Lower leg skin (tissue), 4 donors: ENCODE data around the gene USP13. TPM values are rescaled to one million over a fixed set of nuclear protein-coding genes. Genes with fewer than 3 reads are reported as not detected.

Experiments used
- DNase-seq, 2 donors: peaks; one replicate each; pipeline ENCODE4 v3.0.0-alpha.2; 2019; ENCODE audit warnings: low spot score in 2 of 2
- H3K4me3 ChIP-seq: fragments of 200-600 bp; sonication (generic); 2 replicates; pipeline ENCODE4 v1.5.1; 2017; ENCODE audit warnings: mild to moderate bottlenecking, low read depth; ENCODE audit not compliant: poor library complexity, severe bottlenecking
- POLR2A ChIP-seq, 2 donors: fragments of 450-650 bp; IDR thresholded peaks; one replicate each; pipeline ENCODE4 v1.6.1; 2016 to 2017; ENCODE audit warnings: antibody characterized with exemption in 2 of 2, mild to moderate bottlenecking in 1 of 2, moderate library complexity in 1 of 2
- WGBS, 2 donors: methylation state at CpG; one replicate each; pipeline ENCODE4 v1.1.5; 2018; 5-methylcytosine and 5-hydroxymethylcytosine counted together
- intact Hi-C: fragments of 100-400 bp; cut with DNase I; formaldehyde crosslinking; loops from one replicate; pipeline ENCODE4 v1.15.0; 2023; ENCODE audit warnings: low total_unique reads
- total RNA-seq, 4 donors: library from RNA; depleted of rRNA; stranded (reverse); fragments of >200 nt; gene quantifications; one replicate each; pipeline ENCODE4 v1.1.0, GENCODE V29; 2016
- TF ChIP-seq, protein P1 (sequence below), 3 donors: fragments of 450-650 bp; IDR thresholded peaks; one replicate each; pipeline ENCODE4 v1.5.1; 2016; ENCODE audit warnings: antibody characterized with exemption in 3 of 3, mild to moderate bottlenecking in 3 of 3, moderate library complexity in 2 of 3

USP13 gene
- total RNA-seq, 4 donors from 2014 or later, result 1.6 to 9.4 (median 5.8) TPM

DNA sequence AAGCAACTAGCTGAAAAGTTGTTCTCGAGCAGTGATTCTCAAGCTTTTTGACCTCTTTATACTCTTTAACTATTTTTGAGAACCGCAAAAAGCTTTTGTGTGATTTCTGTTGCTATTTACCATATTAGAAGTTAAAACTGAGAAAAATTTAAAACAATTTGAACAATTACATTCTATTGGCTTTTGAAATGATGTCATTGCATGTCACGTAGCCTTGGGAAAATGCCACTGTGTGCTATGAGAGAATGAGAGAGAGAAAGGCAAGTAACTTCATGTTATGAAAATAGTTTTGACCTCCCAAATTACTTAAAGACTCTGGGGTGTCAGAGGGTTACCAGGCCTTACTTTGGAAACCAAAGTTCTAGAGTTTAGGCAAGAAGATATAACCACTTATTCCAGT lies 8.0 kb downstream of the USP13 start:
- 69 to 77% methylated on average over 3 of the region's 3 CpGs for WGBS, 2 donors
- no peak for DNase-seq
- no peak overlapping the region for H3K4me3 ChIP-seq
- no peak for TF ChIP-seq POLR2A (IDR thresholded peaks at IDR 0.05)
- TF ChIP-seq, protein P1, sequence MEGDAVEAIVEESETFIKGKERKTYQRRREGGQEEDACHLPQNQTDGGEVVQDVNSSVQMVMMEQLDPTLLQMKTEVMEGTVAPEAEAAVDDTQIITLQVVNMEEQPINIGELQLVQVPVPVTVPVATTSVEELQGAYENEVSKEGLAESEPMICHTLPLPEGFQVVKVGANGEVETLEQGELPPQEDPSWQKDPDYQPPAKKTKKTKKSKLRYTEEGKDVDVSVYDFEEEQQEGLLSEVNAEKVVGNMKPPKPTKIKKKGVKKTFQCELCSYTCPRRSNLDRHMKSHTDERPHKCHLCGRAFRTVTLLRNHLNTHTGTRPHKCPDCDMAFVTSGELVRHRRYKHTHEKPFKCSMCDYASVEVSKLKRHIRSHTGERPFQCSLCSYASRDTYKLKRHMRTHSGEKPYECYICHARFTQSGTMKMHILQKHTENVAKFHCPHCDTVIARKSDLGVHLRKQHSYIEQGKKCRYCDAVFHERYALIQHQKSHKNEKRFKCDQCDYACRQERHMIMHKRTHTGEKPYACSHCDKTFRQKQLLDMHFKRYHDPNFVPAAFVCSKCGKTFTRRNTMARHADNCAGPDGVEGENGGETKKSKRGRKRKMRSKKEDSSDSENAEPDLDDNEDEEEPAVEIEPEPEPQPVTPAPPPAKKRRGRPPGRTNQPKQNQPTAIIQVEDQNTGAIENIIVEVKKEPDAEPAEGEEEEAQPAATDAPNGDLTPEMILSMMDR (IDR thresholded peaks at IDR 0.05), result no peak
- intact Hi-C loops, result no loop called here

DNA sequence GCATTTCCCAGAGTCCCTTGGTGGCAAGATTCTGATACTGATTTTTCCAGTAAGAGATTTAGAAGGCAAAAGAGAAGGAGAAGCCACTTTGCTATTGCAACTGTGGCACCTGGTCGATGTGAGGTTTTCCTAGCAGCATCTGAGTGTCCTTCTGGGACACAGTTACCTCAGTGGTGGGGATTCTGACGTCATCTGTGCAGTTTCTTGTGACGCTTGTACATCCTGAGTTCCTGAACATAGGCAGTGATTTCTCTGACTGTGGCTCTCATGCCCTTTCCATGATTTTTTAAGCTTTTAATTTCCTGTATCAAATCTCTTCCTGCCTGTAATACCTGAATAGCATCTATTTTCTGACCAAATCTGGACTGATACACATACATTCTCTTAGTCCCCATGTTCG lies 8.9 kb downstream of the USP13 start:
- intact Hi-C loops, result no loop called here
- DNase-seq, result peak in 1 of 2 donors; percentile 29
- no peak overlapping the region for H3K4me3 ChIP-seq
- TF ChIP-seq POLR2A (IDR thresholded peaks at IDR 0.05), result no peak
- TF ChIP-seq, protein P1 (IDR thresholded peaks at IDR 0.05), result no peak
- 77 to 82% methylated on average over 4 of the region's 4 CpGs for WGBS, 2 donors

DNA sequence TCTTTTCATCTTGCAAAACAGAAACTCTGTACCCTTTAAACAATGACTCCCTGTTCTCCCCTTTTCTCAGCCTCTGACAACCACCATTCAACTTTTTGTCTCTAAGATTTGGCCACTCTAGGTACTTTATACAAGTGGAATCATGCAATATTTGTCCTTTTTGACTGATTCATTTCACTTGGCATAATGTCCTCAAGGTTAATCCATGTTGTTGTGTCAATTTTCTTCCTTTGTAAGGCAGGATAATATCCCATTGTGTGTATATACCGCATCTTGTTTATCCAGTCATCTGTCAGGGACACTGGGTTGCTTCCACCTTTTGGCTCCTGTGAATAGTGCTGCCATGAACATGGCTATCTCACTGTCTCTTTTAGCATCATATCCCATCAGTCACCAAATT lies 10.3 kb downstream of the USP13 start:
- intact Hi-C loops, result no loop called here
- no peak overlapping the region for H3K4me3 ChIP-seq
- DNase-seq, result no peak
- whole genome bisulfite sequencing, 2 donors, result 75 to 76% methylated on average over 1 of the region's 1 CpG
- no peak for TF ChIP-seq POLR2A (IDR thresholded peaks at IDR 0.05)
- TF ChIP-seq, protein P1 (IDR thresholded peaks at IDR 0.05), result no peak

DNA sequence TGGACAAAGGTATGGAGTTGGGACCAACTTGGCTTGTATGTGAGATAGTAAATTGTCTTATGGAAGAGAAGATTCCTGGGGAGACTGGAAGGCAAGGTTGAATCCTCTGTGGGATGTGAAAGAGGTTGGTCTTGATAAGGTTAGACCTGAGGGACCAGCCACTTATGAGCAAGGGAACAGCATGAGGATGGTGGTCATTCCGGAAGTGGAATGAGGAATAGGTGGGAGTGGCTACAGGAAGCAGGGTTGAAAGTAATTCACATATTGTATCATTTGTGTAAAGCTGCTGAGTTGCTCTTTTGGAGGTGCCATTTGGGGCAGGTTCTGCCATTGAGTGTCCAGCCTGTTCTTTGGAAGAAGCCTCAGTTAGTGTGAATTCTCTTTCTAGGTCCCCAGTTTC lies 13.2 kb downstream of the USP13 start:
- no peak overlapping the region for H3K4me3 ChIP-seq
- 57 to 67% methylated on average over 1 of the region's 1 CpG for WGBS, 2 donors
- intact Hi-C loops, result no loop called here
- no peak for DNase-seq
- TF ChIP-seq POLR2A (IDR thresholded peaks at IDR 0.05), result no peak
- TF ChIP-seq, protein P1 (IDR thresholded peaks at IDR 0.05), result no peak

DNA sequence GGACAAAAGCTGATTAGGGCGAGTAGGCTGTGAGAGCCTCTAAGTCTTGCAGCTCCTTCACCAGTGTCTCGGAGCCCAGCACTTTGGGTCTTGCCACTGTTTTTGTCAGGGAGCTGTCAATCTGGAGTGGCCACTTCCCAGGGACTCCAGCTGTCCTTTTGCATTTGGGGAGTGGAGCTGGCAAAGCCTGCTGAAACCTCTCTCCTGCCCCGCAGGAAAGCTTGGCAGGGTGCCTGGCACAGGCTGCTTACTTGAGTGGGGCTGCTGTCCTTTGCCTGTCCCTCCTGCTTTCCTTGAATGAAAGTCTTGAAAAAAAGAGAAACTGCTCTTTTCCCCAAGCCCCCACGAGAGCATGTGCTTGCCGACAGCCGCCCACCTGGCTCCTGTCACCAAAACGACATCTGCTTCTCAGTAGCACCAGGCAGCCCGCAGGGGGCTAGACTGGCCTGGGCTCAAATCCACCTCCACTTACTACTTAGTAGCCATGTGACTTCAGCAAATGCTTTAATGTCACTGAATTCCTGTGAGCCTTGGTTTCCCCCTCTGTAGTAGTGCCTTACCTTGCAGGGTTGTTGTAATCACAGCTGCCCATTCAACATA lies 13.7 kb downstream of the USP13 start:
- H3K4me3 ChIP-seq, result no peak overlapping the region
- no peak for DNase-seq
- intact Hi-C loops, result no loop called here
- TF ChIP-seq POLR2A (IDR thresholded peaks at IDR 0.05), result no peak
- TF ChIP-seq, protein P1 (IDR thresholded peaks at IDR 0.05), result no peak
- WGBS, 2 donors, result 61 to 71% methylated on average over 8 of the region's 8 CpGs

DNA sequence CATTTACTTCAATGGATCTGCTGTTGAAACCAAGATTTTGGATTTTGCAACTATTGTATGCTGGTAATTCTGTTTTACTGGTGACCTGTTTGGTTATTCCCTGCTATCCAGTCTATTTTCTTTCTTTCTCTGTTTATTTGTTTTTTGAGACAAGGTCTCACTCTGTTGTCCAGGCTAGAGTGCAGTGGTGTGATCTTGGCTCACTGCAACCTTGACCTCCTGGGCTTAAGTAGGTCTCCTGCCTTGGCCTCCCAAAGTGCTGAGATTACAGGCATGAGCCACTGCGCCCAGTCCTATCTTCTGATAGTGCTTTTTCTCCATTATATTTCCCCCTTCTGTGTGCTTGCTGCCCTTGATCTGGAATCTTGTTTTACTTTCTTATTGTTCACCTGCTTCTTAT lies 15.6 kb downstream of the USP13 start:
- H3K4me3 ChIP-seq, result no peak overlapping the region
- no peak for TF ChIP-seq POLR2A (IDR thresholded peaks at IDR 0.05)
- TF ChIP-seq, protein P1 (IDR thresholded peaks at IDR 0.05), result no peak
- 93 to 100% methylated on average over 1 of the region's 1 CpG for WGBS, 2 donors
- intact Hi-C loops, result no loop called here
- DNase-seq, result no peak
